Gastroesophageal sphincter (tissue), 3 donors: ENCODE results near the gene CARD19.
"Not testable (repeated sequence)": the region's sequence is repeated elsewhere in the genome, so short reads cannot be mapped to it uniquely, and the experiment has no call there.

ENCODE experiments used
- CTCF ChIP-seq, 4 experiments: fragments of 200-600 bp in 2 of 4; fragments of 450-650 bp in 2 of 4; sonication (generic) in 1 of 4; IDR thresholded peaks; one replicate each; pipeline ENCODE4 v1.5.1; 2017 to 2019; ENCODE audit warnings: antibody characterized with exemption in 4 of 4, mild to moderate bottlenecking in 2 of 4, moderate library complexity in 2 of 4
- POLR2A ChIP-seq, 2 donors: fragments of 450-650 bp; IDR thresholded peaks; one replicate each; pipeline ENCODE4 v1.6.1; 2017; ENCODE audit warnings: antibody characterized with exemption in 2 of 2, mild to moderate bottlenecking in 2 of 2, moderate library complexity in 1 of 2

- not testable (repeated sequence) for TF ChIP-seq POLR2A, CTCF (IDR thresholded peaks at IDR 0.05)
These were observed 50.7 kb downstream of the CARD19 start for GRCh38 chr9:93146696-93147095.
